Right ventricle myocardium inferior (tissue), 1 donor: ENCODE data around the gene HEMK1. TPM values are rescaled to one million over a fixed set of nuclear protein-coding genes. Genes with fewer than 3 reads are reported as not detected.

Source experiments
- ATAC-seq: fragments of 200-7000 bp; cut with Tn5 transposase; one replicate; pipeline ENCODE4 v1.9.1; 2020; ENCODE audit warnings: mild to moderate bottlenecking, moderate library complexity
- DNase-seq: peaks from one replicate; pipeline ENCODE4 v3.0.0; 2021; ENCODE audit errors: missing footprints
- intact Hi-C: fragments of 100-400 bp; cut with DNase I; formaldehyde crosslinking; loops from one replicate; pipeline ENCODE4 v1.11.0; 2022
- total RNA-seq: library from RNA; stranded (reverse); fragmentation: NEBNext Ultra II Directional; extraction: Animal tissue kit (Norgen Biotek cat#: 25700); gene quantifications from one replicate; pipeline ENCODE4 v1.2.1, GENCODE V29; 2021
- donor health status: DM: no; HTN: yes; CAD: no; lungs with severe emphysema.

Gene HEMK1
- total RNA-seq, 1 donor from 2014 or later: 14.0 TPM

DNA sequence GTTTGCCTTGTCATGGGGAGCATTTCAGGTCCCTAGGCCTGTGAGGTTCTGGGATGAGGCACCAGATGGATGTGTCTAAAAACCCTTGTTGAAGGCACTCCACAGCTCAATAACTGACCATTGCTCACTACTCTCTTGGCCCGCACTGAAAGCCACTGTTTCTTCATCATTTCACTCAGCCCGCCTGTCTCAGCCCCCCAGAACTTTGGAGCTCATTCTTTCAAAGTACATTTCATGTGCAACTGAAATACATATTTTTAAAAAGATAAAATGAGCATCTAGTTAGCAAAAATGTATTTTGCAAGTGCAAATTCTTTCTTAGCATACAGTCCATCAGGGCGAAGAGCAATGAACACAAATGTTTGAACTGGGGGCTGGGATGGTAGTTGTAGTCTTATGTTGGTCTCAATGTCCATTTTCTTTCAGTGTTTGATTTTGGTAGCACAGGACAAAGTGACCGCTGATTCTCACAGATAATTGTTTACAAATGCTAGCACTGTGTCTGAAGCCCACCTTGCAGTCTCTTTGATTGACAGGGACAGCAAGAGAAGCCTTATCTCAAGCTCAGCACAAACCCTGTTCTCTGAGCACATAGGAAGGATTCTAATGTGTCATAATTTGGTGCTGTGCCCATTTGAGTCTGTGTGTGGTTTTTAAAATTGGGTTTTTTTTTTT, 19.6 kb downstream of the HEMK1 start:
- intact Hi-C loops: no loop called here
- no peak for DNase-seq
- ATAC-seq: no peak

DNA sequence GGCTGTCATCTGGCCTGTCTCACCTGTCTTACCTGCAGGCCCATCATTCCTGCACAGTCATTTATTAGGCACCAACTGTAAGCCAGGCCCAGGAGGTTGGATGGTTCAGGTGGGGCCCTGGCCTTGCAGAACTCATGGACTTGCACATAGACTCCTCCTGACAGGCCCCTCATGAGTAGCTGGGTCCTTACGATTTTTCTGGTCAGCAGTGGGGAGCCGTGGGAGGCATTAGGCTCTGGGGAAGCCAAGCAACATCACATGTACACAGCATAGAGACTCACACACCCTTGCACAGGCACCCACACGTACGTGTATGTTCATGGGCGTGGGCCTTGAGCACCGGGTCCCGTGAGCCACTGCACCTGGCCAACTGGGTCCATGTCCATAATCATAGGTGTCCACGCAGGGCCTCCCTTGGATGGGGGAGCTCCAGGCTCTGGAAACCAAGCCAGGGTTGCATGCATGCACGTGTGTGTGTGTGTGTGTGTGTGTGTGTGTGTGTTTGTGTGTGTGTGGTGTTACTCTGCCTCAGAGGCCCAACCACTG, 21.9 kb downstream of the HEMK1 start:
- intact Hi-C loops: no loop called here
- DNase-seq (no peak), ATAC-seq (no peak)

DNA sequence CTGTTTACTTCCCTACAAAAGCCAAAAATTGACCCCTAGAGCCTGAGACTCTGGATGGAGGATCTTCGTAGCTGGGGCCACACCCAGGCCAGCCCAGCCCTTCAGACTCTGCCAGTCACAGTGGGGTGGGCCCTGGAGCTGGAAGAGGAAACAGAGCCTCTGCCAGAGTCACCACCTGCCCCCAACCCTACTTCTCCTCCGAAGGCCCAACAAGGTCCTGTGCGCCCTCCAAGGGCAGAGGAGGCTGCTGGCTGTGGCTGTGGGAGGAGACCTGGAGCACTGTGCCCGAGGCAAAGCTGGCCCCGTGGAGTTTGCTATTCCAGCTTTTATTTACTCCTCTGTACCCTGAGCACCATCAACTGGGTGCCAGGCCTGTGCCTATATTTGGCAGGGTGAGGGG, 23.2 kb downstream of the HEMK1 start:
- ATAC-seq (peak; percentile 47), DNase-seq (no peak)
- intact Hi-C loops: no loop called here

DNA sequence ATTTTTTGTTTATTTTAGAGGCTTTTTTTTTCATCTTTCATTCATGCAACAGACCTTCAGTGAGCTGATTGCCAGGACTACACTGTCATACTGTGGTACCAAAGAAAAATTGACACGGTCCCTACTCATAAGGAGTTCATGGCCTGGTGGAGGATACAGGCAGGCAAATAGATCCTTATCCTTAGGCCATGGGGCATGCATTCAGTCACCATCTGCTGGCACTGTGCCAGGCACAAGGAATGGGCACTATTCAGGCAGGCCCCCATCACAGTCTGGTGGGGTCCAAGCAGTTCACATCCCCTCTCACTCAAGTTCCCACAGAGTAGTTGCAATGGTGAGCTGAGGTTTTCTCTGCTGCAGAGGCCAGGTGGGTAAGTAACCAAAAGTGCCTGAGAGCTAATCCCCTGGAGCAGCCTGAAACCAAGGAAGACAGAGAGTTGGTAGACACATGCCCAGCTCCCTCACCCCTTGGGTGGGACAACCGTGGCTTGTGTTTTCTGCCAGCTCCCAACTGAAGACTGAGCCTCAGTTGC, 25.0 kb downstream of the HEMK1 start:
- ATAC-seq (no peak), DNase-seq (no peak)

DNA sequence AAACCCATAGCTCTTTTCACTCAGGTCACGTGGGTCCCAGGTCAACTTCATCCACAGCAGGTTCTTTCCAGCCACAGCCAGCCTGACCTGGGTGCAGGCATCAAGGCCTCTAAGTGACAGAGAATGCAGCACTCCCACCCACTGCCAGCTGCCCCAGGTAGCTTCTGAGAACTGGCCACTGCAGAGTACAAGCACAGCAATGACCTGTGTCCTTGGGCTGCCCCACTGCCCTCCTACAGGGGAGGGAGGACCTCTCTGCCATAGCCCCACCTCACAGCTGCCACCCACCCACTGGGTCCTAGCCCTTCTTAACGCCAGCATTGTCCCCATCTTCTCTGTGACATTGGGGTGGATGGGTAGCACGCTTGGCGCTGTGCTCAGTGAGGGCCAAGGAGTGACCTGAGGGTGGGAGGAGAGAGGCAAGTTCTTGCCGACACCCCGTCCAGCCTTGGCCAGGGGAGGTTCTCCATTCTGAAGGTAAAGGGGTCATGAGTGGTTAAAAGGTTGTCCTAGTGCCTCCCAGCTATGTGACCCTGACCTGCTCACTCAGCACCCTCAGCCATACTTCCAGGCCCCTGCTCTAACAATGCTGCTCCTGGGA, 29.9 kb downstream of the HEMK1 start:
- no peak for ATAC-seq
- intact Hi-C loops: no loop called here
- no peak for DNase-seq

More for the DNA sequence above, 25.0 kb downstream of the HEMK1 start:
- intact Hi-C loops: no loop called here

DNA sequence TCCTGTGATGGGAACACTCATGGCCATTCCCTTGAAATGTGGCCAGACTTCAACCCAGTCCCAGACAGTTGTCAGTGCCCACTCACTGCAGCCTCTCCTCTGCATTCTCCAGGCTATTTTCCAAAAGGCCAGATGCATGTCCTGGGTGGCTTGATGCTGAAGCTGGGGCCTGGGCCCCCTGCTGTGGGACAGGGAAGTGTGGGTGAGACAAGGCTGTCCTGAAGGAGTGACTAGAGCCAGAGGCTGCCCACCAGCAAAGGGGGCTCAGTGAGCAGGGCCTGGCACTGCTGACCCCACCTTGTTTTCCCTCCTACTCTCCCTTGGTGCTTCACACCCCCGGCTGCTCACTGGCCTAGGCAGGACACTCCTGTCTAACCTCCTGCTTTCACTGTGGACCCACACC, 30.4 kb downstream of the HEMK1 start:
- intact Hi-C loops: no loop called here
- no peak for DNase-seq
- no peak for ATAC-seq

DNA sequence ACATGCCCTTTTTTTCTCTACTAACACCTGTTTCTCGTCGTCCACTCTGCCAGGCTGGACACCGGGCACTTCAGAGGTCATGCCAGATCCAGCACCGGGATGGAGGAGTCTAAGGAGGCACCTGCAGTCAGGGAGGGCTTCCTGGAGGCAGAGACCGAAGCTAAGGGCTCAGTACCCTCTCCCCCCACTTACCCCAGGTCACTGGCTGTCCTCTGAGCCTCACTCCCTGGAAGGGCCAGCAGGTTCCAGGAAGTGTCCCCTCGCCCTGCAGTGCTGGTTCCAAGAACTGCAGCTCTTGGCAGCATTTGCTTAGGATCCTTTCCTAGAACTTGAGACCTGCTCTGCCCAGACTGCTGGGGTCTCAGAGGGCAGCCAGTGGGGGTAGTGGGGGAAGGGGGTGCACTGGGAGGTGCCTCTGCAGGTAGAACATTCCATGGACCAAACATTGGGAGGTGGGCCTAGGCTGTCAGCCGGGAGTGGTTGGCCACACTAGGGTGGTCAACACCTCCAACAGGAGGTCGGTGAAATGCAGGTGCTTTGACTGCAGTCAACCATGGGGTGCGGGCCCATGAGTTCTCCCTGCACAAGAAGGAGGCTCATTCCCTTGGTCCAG, 30.9 kb downstream of the HEMK1 start:
- no peak for ATAC-seq
- intact Hi-C loops: no loop called here
- no peak for DNase-seq

DNA sequence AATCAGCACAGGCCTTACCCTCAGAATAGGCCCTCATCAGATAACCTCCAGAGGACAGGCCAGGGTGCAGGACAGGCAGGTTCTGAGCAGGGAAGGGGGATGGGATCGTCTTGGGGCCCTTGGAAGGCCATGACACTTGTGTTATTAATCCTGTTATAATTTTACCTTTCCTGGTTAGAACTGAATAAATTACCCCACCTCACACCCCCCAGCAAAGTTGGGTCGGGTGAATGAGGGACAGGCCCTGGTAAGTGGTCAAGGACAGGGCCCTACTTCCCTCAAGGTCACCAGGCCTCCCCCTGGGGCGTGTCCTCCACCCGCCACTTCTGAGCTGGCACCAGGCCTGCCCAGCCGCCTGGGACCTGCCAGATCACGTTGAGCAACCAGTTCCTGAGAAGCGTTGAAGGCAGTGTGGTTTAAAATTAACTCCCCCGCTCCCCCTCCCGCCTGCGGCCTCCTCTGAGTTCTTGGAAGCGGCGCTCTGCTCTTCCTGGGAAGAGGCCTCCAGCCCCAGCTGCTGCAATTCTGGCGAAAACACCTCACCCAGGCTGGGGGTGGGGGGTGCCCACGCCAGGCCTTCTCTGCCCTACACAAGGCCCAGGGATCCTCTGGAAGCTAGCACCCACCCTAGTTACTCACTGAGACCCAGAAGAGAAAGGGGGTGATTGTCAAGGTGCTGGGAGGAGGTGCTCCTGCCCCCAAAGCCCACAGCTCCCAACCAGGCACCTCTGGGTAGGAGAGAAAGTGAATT, 31.7 kb downstream of the HEMK1 start:
- peak; percentile 97 for DNase-seq
- peak; percentile 83 for ATAC-seq
- intact Hi-C loops: loop anchor here (1.0 kb wide), 1 partner anchor 17 kb away; no protein-coding TSS in a partner anchor

DNA sequence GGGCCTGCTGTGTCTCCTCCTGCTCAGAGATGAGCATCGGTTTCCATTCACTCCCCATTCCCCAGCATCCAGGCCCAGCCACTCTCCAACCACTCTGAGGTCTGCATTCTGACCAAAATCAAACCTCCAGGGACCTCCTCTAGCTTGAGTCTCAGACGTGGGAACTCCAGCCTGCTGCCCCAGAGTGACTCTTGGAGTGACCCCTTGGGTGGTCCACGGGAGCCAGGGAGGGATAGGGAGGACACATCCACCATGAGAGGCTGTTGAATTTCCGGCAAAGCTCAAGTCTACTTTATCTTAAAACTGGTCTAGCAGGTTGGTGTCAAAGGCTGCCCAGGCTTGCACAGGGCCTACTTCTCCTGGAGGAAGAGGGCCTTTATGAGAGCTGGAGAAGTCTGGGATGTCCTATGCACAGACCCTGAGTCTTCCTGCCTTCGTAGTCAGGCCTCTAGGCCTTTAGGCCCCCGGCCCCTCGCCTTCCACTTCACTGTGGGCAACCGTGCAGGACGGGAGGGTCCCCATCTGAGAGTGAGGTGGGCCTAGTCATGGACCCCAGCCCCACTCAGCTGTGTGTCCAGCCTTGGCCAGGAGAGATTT, 33.4 kb downstream of the HEMK1 start:
- DNase-seq (no peak), ATAC-seq (no peak)

DNA sequence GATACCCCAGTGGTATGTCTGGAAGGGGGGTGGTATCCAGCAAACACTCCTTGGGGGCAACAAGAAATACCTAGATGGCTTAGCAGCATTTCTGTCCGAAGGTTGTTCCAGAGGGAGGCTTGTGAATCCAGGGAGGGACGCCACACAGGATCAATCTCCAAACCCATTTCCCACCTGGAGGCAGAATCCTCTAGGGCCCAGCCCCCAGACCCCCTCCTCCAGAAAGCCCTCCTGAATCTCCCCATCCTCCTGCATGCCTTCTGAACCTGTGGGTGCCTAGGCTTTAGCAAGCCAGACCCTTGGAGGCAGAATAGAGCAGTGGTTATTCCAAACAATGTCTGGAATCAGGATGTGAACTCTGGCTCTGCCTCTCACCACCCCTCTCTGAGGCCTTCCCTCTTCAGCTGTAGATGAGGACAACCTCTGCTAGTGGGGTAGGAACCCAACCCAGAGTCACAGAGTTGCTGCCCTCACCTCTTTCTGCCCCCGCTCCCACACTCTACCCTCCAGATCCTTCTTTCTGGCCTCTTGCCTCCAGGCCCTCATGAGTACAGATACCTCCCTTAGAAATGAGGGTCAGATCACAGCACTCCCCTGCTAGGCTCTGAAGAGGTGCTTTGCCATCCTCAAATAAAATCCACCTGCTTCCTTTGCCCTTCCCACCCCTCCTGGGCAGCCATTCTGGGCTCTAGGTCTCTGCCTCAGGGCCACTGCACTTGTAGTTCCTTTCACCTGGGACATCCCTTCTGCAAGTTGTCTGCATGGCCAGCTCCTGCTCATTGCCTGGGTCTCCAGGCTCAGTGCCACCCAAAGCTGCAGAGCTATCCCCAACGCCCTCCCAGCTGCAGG, 34.2 kb downstream of the HEMK1 start:
- no peak for ATAC-seq
- DNase-seq: no peak
- intact Hi-C loops: no loop called here

More for the DNA sequence above, 33.4 kb downstream of the HEMK1 start:
- intact Hi-C loops: no loop called here

DNA sequence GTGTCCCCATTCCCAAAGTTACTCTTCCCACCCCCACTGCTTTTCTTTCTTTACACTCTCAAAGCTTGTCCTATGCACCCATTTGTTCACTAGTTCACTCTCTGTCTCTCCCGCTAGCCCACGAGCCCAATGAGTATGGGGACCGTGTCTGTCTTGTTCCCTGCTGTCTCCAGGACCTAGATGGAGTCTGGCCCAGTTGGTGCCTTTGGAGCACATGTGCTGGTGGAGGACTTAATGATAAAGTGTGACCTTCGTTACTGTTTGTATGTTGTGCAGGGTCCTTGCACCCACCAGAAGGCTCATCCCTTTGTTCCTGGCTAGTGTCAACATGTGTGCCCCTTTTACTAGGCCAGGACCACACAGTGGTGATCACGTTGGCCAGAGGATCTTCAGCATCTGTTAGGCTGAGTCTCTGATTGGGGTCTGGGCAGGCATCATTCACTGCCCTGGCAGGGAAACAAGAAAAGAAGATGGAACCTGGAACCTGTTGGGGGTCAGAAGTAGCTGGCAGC, 34.8 kb downstream of the HEMK1 start:
- DNase-seq: no peak
- no peak for ATAC-seq
- intact Hi-C loops: no loop called here

DNA sequence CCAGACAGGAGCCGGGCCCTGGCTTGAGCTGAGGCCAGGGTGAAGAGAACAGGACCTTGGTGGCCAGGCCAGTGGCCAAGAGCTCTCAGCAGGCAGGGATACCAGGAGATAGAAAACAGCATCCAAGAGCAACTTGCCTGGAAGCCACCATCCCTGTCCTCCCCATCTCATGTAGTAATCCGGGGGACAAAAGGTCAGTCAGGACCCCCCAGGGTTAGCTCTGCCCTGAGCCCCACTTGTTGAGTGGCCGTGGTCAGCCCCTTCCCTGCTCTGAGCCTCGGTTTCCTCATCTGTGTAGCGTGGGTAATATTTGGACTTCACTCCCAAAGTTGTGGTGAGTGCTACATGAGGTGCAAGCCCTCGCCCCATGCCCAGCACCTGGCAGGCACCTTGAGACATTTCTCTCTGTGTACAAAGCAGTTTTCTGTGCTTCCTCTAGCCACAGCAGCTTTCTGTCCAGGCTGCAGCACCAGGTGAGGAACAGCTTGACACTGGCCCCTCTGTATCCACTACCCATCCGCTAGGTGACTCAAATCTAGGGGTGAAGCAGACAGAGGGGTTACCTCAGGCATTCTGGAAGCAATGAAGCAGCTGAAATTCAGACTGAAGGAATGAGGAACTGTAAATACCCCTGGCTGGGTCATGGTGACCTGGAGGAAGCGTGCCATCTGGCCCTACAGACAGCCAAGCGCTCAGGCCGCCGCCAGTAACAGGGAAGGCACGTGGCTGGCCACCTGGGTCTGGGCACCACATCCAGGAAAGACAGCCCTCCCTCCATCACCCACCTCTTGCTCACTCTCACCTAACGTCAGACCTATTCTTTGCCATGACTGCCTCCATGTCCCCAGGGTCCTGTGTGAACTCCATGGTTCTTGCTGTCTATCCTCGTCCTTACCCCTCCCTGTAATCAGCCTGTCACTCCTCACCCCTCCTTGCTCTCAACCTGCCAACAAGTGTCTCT, 35.6 kb downstream of the HEMK1 start:
- ATAC-seq: peak; percentile 24
- intact Hi-C loops: no loop called here
- DNase-seq: peak; percentile 87

DNA sequence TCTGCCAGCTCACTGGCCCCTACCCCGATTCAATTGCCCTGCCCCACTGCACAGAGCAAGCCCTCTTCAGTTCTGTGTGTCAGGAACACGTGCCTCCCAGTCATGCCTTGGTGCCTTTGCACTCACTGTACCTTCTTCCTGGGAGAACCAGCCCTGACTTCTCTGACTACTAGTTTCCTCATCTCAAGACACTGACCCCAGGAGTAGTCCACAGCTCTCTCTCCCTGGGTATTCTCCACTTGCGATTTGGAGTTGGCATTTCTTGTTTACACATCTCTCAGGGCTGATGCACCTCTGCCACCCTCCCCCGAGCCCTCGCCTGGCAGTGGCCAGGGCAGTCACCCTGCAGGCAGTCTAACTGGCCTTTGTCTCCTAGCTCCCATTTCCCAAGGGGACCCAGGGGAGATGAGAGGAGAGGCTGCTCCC, 36.6 kb downstream of the HEMK1 start:
- intact Hi-C loops: no loop called here
- ATAC-seq (no peak), DNase-seq (no peak)

DNA sequence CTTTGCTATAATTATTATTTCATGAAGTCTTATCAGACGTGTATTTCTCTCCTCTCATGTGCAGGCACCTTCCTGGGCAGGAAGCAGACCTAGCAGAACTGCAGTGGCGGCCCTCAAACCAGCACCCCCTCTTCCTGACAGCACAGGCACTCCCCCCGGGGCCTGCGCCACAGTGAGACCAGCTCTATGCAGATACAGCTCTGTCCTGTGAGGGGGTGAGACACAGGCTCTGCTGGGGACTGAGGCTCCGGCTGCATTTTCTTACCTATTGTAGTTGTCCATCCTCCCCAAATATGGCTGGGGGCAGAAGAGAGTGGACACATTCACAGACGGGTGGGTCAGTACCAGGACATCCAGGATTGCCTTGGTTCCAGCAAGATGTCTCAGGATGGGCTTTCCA, 37.3 kb downstream of the HEMK1 start:
- intact Hi-C loops: no loop called here
- ATAC-seq: no peak
- DNase-seq: no peak

DNA sequence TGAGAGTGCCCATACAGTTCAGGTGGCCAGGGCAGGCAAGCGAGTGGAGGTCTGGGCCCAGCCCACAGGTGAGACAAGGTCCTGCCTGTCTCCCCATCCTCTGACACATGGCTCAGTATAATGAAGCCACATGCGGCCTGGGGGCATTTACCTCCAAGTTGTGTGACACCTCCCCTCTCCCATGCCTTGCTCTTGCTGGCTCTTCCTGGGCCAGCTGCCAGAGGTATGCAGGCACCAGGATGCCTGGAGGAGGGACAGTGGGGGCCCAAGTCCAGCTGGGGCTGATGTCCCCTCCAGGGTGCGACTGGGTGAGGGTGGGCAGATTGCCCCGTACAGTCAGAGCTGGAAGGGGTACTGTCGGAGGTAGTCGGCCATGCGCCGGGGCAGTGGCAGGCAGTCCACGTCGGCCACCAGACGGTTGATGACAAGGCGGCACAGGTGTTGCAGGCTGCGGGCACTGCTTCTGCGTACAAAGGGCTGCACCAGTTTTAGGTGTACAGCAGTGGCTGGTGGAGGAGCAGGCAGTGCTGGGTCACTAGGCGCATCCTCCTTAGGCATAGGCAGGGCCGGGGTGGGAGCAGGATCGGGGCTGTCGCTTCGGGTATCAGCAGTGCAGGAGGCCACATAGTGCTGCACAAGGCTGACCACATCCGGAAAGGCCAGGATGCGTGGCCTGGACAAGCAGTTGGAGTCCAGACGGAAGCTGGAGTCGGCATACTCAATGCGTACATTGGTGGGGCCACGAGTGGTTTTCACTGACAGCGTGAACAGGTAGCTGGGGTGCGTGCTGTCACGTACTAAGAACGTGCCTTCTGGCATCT, 38.2 kb downstream of the HEMK1 start:
- intact Hi-C loops: no loop called here
- DNase-seq: peak; percentile 67

DNA sequence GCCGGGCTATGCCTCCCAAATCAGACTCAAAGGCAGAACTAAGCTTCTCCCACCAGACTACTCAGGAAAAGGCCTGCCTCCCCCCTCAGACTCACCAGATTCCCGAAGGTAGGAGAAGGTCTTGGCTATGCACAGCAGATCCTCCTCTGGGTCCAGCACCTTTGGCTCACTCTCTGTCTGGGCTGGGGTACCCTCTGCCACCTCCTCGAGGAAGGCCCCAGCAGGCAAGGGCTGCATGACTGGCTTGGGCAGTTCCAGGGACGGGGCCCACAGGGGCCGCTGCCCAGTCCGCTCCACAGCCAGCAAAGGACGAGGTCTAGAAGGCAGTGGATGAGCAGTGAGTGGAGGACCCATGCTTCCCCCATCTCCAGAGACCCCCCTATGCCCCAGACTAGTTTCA, 39.0 kb downstream of the HEMK1 start:
- DNase-seq: no peak
- ATAC-seq: no peak

More for the DNA sequence above, 38.2 kb downstream of the HEMK1 start:
- no peak for ATAC-seq

More for the DNA sequence above, 39.0 kb downstream of the HEMK1 start:
- intact Hi-C loops: no loop called here
